Measurements from ENCODE around the gene INIP. TPM values are rescaled to one million over a fixed set of nuclear protein-coding genes. Genes with fewer than 3 reads are reported as not detected.

Gene INIP
- total and polyA plus RNA-seq, 8 donors, result 5.2 to 13.2 (median 7.7) TPM

DNA sequence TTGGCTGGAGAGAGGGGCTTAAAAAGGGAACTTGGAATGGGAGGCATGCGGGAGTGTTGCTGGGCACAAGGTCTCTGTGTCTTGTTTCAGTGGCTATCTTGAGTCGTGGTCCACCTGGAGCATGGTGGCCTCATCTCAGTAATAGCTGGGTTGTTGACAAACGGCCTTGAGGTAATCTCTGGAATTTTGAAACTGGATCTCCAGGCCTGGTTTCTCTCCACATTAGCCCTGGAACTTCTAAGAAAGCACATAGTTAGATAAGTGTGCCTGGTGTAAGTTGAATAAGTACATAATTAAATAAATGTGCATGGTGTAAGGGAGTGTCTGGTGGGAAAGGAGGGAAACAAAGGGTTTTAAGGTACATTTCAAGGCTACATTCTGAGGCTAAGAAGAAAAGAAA, 62.2 kb downstream of the INIP start:
- intact Hi-C loops (cut with DNase I), result no loop called here
- Histone ChIP-seq H3K27ac (peak overlapping the region in 1 of 4 donors; percentile 19), H3K9me3 (no peaks in the 10 kb centered on the region), H3K27me3 (no peaks in the 10 kb centered on the region), H3K4me1 (no peaks in the 10 kb centered on the region), H3K4me3 (no peak overlapping the region), H3K36me3 (peaks cover 0 to 5% (median 0%) of the 10 kb centered on the region in 3 donors)
- DNase-seq, result no peak
- TF ChIP-seq, protein P1, sequence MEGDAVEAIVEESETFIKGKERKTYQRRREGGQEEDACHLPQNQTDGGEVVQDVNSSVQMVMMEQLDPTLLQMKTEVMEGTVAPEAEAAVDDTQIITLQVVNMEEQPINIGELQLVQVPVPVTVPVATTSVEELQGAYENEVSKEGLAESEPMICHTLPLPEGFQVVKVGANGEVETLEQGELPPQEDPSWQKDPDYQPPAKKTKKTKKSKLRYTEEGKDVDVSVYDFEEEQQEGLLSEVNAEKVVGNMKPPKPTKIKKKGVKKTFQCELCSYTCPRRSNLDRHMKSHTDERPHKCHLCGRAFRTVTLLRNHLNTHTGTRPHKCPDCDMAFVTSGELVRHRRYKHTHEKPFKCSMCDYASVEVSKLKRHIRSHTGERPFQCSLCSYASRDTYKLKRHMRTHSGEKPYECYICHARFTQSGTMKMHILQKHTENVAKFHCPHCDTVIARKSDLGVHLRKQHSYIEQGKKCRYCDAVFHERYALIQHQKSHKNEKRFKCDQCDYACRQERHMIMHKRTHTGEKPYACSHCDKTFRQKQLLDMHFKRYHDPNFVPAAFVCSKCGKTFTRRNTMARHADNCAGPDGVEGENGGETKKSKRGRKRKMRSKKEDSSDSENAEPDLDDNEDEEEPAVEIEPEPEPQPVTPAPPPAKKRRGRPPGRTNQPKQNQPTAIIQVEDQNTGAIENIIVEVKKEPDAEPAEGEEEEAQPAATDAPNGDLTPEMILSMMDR (IDR thresholded peaks at IDR 0.05), result no peak
- 29 to 36% methylated on average over 3 of the region's 3 CpGs for WGBS, 2 donors
- no peak for FAIRE-seq
- ATAC-seq, result peak in 3 of 4 donors; percentile 65 to 95 (median 78)

DNA sequence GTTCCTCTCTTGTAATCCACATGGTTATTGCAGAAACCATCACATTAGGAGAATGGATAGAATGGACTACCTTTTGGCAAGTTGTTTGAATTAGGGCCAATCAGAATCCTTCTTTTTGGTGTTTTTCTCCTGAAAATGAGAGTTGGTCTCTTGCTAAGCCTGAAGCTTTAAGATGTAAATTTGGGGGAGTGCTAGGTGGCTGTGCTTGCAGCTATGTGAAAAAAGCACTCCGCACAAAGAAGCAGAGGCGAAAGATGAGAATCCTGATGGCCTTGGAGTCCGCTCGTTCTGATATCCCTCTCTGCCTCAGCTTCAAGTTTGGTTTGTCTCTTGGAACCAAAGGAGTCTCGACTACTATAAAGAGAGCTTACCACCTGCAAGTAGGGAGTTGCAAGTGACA, 63.6 kb downstream of the INIP start:
- Histone ChIP-seq H3K4me1 (no peaks in the 10 kb centered on the region), H3K9me3 (no peaks in the 10 kb centered on the region), H3K27ac (no peak overlapping the region), H3K4me3 (no peak overlapping the region), H3K27me3 (no peaks in the 10 kb centered on the region), H3K36me3 (no peaks in the 10 kb centered on the region)
- TF ChIP-seq, protein P1 (IDR thresholded peaks at IDR 0.05), result no peak
- FAIRE-seq (no peak), DNase-seq (no peak), ATAC-seq (no peak)
- 93 to 97% methylated on average over 5 of the region's 5 CpGs for WGBS, 2 donors
- intact Hi-C loops (cut with DNase I), result no loop called here

DNA sequence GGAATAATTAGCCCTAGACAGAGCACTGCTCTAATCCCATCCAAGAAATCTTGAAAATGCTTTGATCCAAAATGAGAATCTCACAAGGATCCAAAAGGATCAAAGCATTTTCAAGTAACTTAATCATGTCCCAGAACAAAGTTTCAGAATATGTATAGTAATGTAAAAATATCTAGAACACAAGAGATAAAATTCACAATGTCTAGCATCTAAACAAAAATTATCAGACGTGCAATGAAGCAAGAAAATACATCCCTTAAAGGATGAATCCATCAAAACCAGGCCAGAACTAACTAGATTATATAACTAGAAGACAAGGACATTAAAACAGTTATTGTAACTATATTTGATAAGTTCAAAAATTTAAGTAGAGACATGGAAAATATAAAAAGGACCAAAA, 69.3 kb downstream of the INIP start:
- ATAC-seq (no peak), DNase-seq (no peak), FAIRE-seq (no peak)
- intact Hi-C loops (cut with DNase I), result no loop called here
- WGBS, 2 donors, result 93 to 100% methylated on average over 1 of the region's 1 CpG
- no peaks in the 10 kb centered on the region for H3K27me3 ChIP-seq
- H3K27ac ChIP-seq, result no peak overlapping the region
- H3K36me3 ChIP-seq, result no peaks in the 10 kb centered on the region
- TF ChIP-seq, protein P1 (IDR thresholded peaks at IDR 0.05), result no peak
- no peak overlapping the region for H3K4me3 ChIP-seq
- no peaks in the 10 kb centered on the region for H3K9me3 ChIP-seq
- H3K4me1 ChIP-seq, result no peaks in the 10 kb centered on the region

DNA sequence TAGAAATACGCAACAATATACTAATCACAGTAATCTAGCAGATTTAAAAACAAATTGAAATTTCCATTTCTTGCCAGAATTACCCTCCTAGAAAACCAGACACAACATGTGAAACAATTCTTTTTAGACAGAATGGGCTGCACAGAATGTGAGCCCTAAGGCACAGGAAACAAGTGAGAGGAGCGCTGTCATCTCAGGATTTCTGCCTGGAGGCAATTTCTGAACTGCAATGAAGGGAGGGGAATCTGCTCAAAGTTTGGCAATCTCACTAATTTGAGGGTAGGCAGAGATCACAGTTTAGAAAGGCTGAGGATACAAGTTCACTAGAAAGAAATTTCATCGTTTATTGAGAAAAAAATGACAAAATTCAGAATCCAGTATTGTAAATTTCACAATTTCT, 70.3 kb downstream of the INIP start:
- no peaks in the 10 kb centered on the region for H3K4me1 ChIP-seq
- H3K4me3 ChIP-seq, result no peak overlapping the region
- no peak overlapping the region for H3K27ac ChIP-seq
- no peaks in the 10 kb centered on the region for H3K9me3 ChIP-seq
- FAIRE-seq (no peak), ATAC-seq (no peak), DNase-seq (no peak)
- 99 to 100% methylated on average over 3 of the region's 3 CpGs for WGBS, 2 donors
- intact Hi-C loops (cut with DNase I), result no loop called here
- no peaks in the 10 kb centered on the region for H3K36me3 ChIP-seq
- H3K27me3 ChIP-seq, result no peaks in the 10 kb centered on the region
- TF ChIP-seq, protein P1 (IDR thresholded peaks at IDR 0.05), result no peak

DNA sequence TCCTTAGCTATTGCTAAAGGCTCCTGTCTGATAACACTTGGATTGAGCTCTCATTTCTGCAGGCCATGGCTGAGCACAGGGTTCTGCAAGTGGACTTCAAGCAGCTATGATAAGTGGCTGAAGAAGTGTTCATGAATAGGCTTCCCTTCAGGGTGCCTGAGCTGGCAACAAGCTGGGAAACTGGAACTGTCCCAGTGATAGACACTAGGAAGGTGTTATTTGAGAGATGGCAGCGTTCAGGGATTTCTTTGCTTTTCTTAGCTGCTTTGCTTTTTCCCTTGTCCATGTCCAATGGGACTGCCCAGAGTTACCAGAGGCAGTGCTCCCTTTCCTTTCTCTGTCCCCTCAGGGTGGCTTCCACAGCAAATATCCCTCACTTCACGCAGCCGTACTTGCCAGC, 75.8 kb downstream of the INIP start:
- 95 to 96% methylated on average over 3 of the region's 3 CpGs for WGBS, 2 donors
- Histone ChIP-seq H3K9me3 (no peaks in the 10 kb centered on the region), H3K4me3 (no peak overlapping the region), H3K36me3 (no peaks in the 10 kb centered on the region), H3K27ac (no peak overlapping the region), H3K4me1 (no peaks in the 10 kb centered on the region), H3K27me3 (no peaks in the 10 kb centered on the region)
- ATAC-seq (no peak), FAIRE-seq (no peak), DNase-seq (no peak)
- TF ChIP-seq, protein P1 (IDR thresholded peaks at IDR 0.05), result no peak
- intact Hi-C loops (cut with DNase I), result no loop called here
